GM18502 (cell line): ENCODE measurements around the gene PLCXD1.
"Not testable (repeated sequence)": the region's sequence is repeated elsewhere in the genome, so short reads cannot be mapped to it uniquely, and the experiment has no call there.

Experiments
- ATAC-seq: cut with Tn5 transposase; IDR thresholded peaks from one replicate; pipeline ENCODE4 v1.9.1; 2021; ENCODE audit warnings: mild to moderate bottlenecking; ENCODE audit not compliant: unreplicated experiment, poor library complexity

PLCXD1 gene

GRCh38 chrX:281166-281999 lies at the start of gene PLCXD1:
Gene PLCXD1, plus strand, starts transcription at chrX:281381. Its CDS starts 2,807 bp downstream, at chrX:284188.
- no peak for ATAC-seq

GRCh38 chrX:231637-232277 lies 49.4 kb upstream of the PLCXD1 start:
- ATAC-seq, result peak; percentile 98

- peak; percentile 27 for ATAC-seq
These were observed 48.9 kb upstream of the PLCXD1 start for GRCh38 chrX:232278-232655.

DNA sequence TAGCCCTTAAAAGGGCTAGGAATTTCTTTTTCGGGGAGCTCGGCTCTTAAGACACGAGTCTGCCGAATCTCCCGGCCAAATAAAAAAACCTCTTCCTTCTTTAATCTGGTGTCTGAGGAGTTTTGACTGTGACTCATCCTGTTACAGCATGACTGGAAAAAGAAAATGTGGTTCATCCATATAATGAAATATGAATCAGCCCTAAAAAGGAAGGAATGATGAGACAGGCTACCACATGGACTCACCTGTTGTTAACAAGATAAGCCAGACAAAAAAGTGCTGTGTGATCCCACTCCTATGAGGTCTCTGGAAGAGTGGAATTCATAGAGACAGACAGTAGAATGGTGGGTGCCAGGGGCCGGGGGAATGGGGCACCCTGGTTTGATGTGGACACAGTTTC lies 45.0 kb upstream of the PLCXD1 start:
- ATAC-seq, result not testable (repeated sequence)

DNA sequence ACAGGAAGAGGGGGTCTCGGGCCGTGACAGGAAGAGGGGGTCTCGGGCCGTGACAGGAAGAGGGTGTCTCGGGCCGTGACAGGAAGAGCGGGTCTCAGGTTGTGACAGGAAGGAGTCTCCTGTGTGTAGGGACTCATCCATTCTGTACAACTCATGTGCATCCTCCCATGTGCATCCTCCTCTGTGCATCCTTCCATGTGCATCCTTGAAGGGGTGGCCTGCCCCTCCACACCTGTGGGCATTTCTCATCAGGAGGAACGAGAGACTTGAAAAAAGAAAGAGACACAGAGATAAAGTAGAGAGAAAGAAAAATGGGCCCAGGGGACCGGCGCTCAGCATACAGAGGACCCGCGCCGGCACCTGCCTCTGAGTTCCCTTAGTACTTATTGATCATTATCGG lies 30.2 kb upstream of the PLCXD1 start:
- ATAC-seq, result no peak

DNA sequence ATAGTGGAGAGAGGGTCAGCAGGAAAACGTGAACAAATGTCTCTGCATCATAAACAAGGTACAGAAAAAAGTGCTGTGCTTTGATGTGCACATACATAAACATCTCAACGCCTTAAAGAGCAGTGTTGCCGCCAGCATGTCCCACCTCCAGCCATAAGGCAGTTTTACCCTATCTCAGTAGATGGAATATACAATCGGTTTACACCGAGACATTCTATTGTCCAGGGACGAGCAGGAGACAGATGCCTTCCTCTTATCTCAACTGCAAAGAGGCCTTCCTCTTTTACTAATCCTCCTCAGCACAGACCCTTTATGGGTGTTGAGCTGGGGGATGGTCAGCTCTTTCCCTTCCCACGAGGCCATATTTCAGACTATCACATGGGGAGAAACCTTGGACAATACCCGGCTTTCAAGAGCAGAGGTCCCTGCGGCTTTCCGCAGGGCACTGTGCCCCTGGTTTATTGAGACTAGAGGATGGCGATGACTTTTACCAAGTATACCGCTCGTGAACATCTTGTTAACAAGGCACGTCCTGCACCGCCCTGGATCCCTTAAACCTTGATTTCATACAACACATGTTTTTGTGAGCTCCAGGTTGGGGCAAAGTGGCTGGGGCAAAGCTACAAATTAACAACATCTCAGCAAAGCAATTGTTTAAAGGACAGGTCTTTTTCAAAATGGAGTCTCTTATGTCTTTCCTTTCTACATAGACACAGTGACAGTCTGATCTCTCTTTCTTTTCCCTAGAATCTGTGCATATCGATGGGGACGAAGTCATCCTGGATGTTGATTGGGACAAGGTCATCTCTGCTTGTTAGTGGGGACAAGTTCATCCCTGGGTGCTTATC lies 29.6 kb upstream of the PLCXD1 start:
- ATAC-seq, result not testable (repeated sequence)

DNA sequence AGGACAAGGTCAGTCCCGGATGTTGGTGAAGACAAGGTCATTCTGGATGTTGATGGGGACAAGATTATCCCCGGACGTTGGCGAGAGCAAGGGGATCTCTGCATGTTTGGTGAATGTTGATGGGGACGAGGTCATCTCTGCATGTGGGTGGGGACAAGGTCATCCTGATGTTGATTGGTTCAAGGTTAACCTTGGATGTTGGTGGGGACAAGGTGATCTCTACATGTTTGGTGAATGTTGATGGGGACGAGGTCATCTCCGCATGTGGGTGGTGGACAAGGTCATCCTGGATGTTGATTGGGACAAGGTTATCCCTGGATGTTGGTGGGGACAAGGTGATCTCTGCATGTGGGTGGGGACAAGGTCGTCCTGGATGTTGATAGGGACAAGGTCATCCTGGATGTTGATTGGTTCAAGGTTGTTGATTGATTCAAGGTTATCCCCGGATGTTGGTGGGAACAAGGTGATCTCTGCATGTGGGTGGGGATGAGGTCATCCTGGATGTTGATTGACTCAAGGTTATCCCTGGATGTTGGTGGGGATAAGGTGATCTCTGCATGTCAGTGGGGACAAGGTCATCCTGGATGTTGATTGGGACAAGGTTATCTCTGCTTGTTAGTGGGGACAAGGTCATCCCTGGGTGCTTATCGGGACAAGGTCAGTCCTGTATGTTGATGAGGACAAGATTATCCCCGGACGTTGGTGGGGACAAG lies 28.8 kb upstream of the PLCXD1 start:
- ATAC-seq, result no peak

- no peak for ATAC-seq
These were observed 28.3 kb upstream of the PLCXD1 start for GRCh38 chrX:252957-253291.

- no peak for ATAC-seq
These were observed 27.5 kb upstream of the PLCXD1 start for GRCh38 chrX:253451-254297.

GRCh38 chrX:254630-255215 lies 26.5 kb upstream of the PLCXD1 start:
- no peak for ATAC-seq

GRCh38 chrX:255923-256331 lies 25.3 kb upstream of the PLCXD1 start:
- no peak for ATAC-seq

GRCh38 chrX:257054-257453 lies 24.1 kb upstream of the PLCXD1 start:
- ATAC-seq, result not testable (repeated sequence)

DNA sequence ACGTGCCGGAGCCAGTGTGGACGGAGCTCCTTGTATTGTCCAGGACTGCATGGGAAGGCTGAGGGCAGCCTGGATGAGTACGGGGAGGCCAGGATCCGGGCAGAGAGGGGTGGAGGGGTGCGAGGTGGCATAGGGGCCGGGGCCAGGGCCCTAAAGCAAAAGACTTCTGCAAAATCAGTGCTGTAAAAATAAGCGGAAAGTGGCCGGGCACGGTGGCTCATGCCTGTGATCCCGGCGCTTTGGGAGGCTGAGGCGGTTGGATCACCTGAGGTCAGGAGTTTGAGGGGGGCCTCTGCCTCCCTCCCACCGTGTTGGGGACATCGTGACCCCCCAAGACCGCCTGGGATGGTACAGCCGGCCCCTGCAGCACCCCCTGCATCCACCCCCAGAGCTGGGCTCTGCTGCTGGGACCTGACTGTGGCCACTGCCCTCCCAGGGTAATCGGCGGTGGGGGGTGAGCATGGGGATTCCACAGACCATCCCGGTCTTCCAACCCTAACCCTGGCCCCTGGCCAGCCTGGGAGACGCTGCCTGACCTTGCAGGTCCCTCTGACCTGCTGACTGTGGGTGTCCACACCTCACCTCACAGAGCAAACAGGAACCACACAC lies 23.4 kb upstream of the PLCXD1 start:
- ATAC-seq, result no peak

DNA sequence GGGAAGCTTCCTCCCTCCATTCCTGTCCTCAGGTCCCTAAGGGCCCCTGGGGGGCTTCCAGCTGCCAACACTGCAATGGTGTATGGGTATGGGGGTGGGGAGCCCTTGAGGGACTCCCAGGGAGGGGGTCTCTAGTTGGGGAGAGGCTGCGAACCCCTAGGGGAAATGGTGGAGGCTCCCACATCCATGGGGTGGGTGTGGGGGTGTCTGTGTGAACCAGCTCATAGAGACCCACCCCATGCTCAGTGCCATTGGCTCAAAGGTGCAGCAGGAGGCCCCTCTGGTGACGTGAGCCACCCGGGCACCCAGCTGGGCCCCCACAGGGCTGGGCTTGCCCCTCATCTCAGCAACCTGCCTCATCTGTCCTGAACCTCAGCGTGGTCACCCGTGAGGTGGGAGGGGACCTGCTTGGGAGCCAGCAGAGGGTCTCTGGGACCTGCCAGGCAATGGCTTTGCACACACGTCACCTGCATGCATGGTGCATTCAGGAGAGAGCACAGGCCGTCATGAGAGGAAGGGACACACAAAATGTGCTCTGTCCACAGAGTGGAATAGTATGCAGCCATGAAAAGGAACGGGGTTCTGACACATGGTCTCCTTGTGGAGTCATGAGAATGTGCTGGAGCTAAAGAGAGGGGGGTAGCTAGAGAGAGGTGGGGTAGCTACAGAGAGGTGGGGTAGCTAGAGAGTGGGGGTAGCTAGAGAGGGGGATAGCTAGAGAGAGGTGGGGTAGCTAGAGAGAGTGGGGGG lies 22.7 kb upstream of the PLCXD1 start:
- ATAC-seq, result no peak

DNA sequence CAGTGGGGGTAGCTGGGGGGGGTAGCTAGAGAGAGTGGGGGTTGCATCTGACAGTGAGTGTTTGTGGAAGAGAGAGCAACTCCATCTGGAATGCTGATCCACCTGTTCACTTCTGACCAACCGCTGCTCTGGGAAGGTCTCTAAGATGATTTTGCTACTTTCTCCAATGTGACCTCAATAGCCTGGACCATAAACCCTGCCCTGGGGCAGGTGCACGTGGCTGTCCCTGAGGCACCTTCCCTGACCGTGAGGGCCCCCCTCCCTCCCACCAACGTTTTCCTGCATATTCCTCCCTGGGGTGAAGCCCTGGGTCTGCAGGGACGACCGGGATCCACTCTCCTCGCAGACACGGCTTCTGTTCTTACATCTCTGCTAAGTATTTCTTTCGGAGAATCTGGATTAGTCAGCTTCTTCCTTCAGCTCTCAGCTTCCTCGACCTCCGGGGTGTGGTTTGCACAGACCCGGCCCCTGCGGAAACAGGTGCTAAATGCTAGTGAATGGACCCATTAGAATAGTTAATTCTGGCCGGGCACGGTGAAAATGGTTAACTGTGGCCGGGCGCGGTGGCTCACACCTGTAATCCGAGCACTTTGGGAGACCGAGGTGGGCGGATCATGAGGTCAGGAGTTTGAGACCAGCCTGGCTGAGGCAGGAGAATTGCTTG lies 21.4 kb upstream of the PLCXD1 start:
- ATAC-seq, result no peak

GRCh38 chrX:261167-261918 lies 19.8 kb upstream of the PLCXD1 start:
- no peak for ATAC-seq

- no peak for ATAC-seq
These were observed 19.2 kb upstream of the PLCXD1 start for GRCh38 chrX:261919-262352.
